Measurements from ENCODE around the gene USP46.

Gene USP46

GRCh38 chr4:52585379-52585778 is 73.7 kb downstream of the USP46 start:
- Histone ChIP-seq H3K27ac (no peak overlapping the region), H3K4me3 (no peak overlapping the region), H3K4me2 (no peak overlapping the region), H3K9me3 (no peaks in the 10 kb centered on the region), H3K36me3 (no peaks in the 10 kb centered on the region), H4K20me1 (no peaks in the 10 kb centered on the region), H3K27me3 (no peaks in the 10 kb centered on the region), H3K4me1 (peaks cover 7% of the 10 kb centered on the region; the same call in 1 of the 2 replicates), H3K9ac (no peak overlapping the region)
- no peak for TF ChIP-seq Cebpa-rat (IDR thresholded peaks at IDR 0.05)

GRCh38 chr4:52579602-52580272 is 79.4 kb downstream of the USP46 start:
- H3K9ac ChIP-seq, result no peak overlapping the region
- H3K36me3 ChIP-seq, result no peaks in the 10 kb centered on the region
- H3K27ac ChIP-seq, result no peak overlapping the region
- no peaks in the 10 kb centered on the region for H4K20me1 ChIP-seq
- no peaks in the 10 kb centered on the region for H3K9me3 ChIP-seq
- H3K4me1 ChIP-seq, result no peaks in the 10 kb centered on the region
- H3K27me3 ChIP-seq, result no peaks in the 10 kb centered on the region
- no peak for TF ChIP-seq Cebpa-rat (IDR thresholded peaks at IDR 0.05)
- H3K4me2 ChIP-seq, result no peak overlapping the region
- no peak overlapping the region for H3K4me3 ChIP-seq

DNA sequence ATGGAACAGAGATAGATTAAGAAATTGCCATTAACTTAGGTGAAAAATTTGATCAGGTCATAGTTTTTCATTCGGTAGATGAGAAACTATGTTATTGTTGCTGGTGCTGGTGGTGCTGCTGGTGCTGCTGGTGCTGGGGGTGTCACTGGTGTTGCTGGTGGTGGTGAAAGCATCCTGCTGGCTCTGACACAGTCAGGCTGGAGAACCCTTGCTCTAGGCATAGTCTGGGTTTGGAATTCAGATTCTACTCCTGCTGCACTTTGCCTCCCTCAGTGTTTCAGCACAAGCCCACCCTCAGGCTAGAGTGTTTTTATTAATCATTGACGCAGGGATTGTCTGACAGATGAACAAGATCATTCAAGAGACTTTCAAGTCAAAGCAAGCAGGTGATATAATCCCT is 80.2 kb downstream of the USP46 start:
- no peak overlapping the region for H3K9ac ChIP-seq
- H3K4me3 ChIP-seq, result no peak overlapping the region
- no peak overlapping the region for H3K27ac ChIP-seq
- no peaks in the 10 kb centered on the region for H4K20me1 ChIP-seq
- no peaks in the 10 kb centered on the region for H3K27me3 ChIP-seq
- H3K4me1 ChIP-seq, result no peaks in the 10 kb centered on the region
- no peaks in the 10 kb centered on the region for H3K36me3 ChIP-seq
- TF ChIP-seq Cebpa-rat (IDR thresholded peaks at IDR 0.05), result no peak
- no peak overlapping the region for H3K4me2 ChIP-seq
- H3K9me3 ChIP-seq, result no peaks in the 10 kb centered on the region

DNA sequence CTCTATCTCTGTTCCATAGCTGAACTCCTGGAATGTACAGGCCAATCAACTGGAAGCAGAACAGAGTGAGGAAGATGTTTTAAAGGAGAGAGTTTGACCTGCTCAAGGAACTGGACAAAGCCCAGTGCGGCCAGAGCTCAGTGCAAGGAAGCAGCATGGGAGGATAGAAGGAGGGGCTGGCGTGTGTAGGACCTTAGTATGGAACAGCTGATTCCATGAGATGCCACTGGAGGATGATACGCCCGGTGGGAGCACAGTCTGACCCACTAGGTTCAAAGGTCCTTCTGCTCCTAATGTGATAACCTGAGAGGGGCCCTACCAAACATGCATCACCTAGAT is 81.5 kb downstream of the USP46 start:
- Histone ChIP-seq H3K9ac (no peak overlapping the region), H3K27ac (no peak overlapping the region), H3K4me1 (no peaks in the 10 kb centered on the region), H3K4me3 (no peak overlapping the region), H3K9me3 (no peaks in the 10 kb centered on the region), H3K4me2 (no peak overlapping the region), H3K36me3 (no peaks in the 10 kb centered on the region), H4K20me1 (no peaks in the 10 kb centered on the region), H3K27me3 (no peaks in the 10 kb centered on the region)
- no peak for TF ChIP-seq Cebpa-rat (IDR thresholded peaks at IDR 0.05)

DNA sequence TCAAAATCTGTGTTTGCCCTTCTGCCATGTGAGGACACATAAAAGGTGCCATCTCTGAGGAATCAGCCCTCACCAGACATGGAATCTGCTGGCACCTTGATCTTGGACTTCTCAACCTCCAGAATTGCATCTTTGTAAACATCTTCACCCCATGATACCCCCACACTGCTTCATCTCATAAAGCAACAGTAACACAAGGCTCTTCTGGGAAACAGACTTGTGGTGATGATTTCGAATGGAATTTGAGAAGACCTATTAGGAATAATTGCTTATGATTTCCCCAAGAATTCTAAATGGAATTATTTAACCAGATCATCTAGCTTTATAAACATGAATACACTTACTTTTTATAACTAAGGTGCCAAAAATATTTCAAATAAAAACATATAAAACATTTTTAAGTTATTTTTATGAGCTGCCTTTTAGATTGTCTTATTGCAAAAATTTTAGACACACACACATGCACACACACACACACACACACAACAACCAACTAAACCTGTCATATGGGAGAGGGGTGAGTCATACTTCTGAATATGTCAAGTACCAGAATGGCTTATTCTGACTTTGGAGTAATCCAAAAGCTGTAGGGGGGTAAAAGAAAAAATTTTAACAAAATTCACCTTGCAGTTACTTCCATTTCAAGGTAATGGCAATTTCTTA is 82.0 kb downstream of the USP46 start:
- H3K36me3 ChIP-seq, result no peaks in the 10 kb centered on the region
- no peak overlapping the region for H3K4me3 ChIP-seq
- no peaks in the 10 kb centered on the region for H3K27me3 ChIP-seq
- no peaks in the 10 kb centered on the region for H3K4me1 ChIP-seq
- H3K4me2 ChIP-seq, result no peak overlapping the region
- H3K27ac ChIP-seq, result no peak overlapping the region
- no peaks in the 10 kb centered on the region for H3K9me3 ChIP-seq
- no peak overlapping the region for H3K9ac ChIP-seq
- H4K20me1 ChIP-seq, result no peaks in the 10 kb centered on the region
- TF ChIP-seq Cebpa-rat (IDR thresholded peaks at IDR 0.05), result no peak

- no peak overlapping the region for H3K4me2 ChIP-seq
- no peak overlapping the region for H3K27ac ChIP-seq
- no peak overlapping the region for H3K9ac ChIP-seq
- H3K4me3 ChIP-seq, result no peak overlapping the region
- H3K9me3 ChIP-seq, result no peaks in the 10 kb centered on the region
- no peaks in the 10 kb centered on the region for H3K4me1 ChIP-seq
- H3K27me3 ChIP-seq, result no peaks in the 10 kb centered on the region
- H4K20me1 ChIP-seq, result no peaks in the 10 kb centered on the region
- no peaks in the 10 kb centered on the region for H3K36me3 ChIP-seq
- no peak for TF ChIP-seq Cebpa-rat (IDR thresholded peaks at IDR 0.05)
Observed at GRCh38 chr4:52576326-52576725, 82.8 kb downstream of the USP46 start.

GRCh38 chr4:52575406-52575805 is 83.7 kb downstream of the USP46 start:
- H3K4me1 ChIP-seq, result no peaks in the 10 kb centered on the region
- no peaks in the 10 kb centered on the region for H3K9me3 ChIP-seq
- no peaks in the 10 kb centered on the region for H3K36me3 ChIP-seq
- no peaks in the 10 kb centered on the region for H4K20me1 ChIP-seq
- H3K4me2 ChIP-seq, result no peak overlapping the region
- no peak overlapping the region for H3K9ac ChIP-seq
- no peak overlapping the region for H3K27ac ChIP-seq
- H3K27me3 ChIP-seq, result no peaks in the 10 kb centered on the region
- no peak overlapping the region for H3K4me3 ChIP-seq
- TF ChIP-seq Cebpa-rat (IDR thresholded peaks at IDR 0.05), result no peak

DNA sequence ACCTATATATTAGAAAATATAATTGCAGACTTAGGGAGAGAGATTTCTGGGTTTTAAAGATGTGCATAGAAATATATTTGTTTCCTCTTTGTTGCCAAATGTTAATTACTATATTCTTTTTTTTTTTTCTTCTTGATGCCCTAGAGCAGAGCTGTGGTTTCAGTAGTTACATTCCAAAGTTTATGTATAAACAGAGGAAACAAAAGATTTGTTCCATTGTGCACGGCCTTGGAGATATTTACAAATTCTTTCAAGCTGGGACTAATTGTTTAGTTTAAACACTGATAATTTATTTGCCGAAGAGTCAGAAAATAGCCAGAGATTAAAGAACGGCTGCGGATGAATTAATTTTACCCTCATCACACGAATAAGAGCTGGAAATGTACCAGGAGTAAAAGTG is 85.1 kb downstream of the USP46 start:
- H4K20me1 ChIP-seq, result no peaks in the 10 kb centered on the region
- H3K4me2 ChIP-seq, result no peak overlapping the region
- H3K27me3 ChIP-seq, result no peaks in the 10 kb centered on the region
- no peaks in the 10 kb centered on the region for H3K9me3 ChIP-seq
- peaks cover 12% of the 10 kb centered on the region for H3K4me1 ChIP-seq
- no peak overlapping the region for H3K27ac ChIP-seq
- no peak overlapping the region for H3K9ac ChIP-seq
- H3K36me3 ChIP-seq, result no peaks in the 10 kb centered on the region
- H3K4me3 ChIP-seq, result no peak overlapping the region
- no peak for TF ChIP-seq Cebpa-rat (IDR thresholded peaks at IDR 0.05)

DNA sequence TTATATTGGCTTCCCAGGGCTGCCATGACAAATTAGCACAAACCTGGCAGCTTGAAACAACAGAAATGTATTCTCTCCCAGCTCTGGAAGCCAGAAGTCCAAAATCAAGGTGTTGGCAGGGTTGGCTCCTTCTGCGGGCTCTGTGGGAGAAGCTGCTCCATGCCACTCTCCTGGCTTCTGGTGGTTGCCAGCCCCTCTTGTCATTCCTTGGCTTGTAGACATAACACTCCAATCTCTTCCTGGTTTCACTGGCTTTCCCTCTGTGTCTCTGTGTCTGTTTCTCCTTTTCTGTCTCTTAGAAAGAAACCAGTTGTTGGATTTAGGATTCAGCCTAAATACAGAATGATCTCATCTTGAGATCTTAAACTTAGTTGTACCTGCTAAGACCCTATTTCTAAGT is 85.5 kb downstream of the USP46 start:
- no peak for TF ChIP-seq Cebpa-rat (IDR thresholded peaks at IDR 0.05)
- Histone ChIP-seq H3K9ac (no peak overlapping the region), H3K9me3 (no peaks in the 10 kb centered on the region), H3K4me1 (peaks cover 12% of the 10 kb centered on the region), H4K20me1 (no peaks in the 10 kb centered on the region), H3K4me3 (no peak overlapping the region), H3K4me2 (no peak overlapping the region), H3K27ac (no peak overlapping the region), H3K27me3 (no peaks in the 10 kb centered on the region), H3K36me3 (no peaks in the 10 kb centered on the region)

GRCh38 chr4:52572936-52573485 is 86.1 kb downstream of the USP46 start:
- Histone ChIP-seq H3K9ac (no peak overlapping the region), H3K4me3 (no peak overlapping the region), H3K36me3 (no peaks in the 10 kb centered on the region), H3K27me3 (no peaks in the 10 kb centered on the region), H3K4me1 (peaks cover 12% of the 10 kb centered on the region), H4K20me1 (no peaks in the 10 kb centered on the region), H3K4me2 (no peak overlapping the region), H3K27ac (no peak overlapping the region), H3K9me3 (no peaks in the 10 kb centered on the region)
- no peak for TF ChIP-seq Cebpa-rat (IDR thresholded peaks at IDR 0.05)
